Lower leg skin (tissue), 3 donors: ENCODE measurements around the gene HPGD.

Source experiments
- CTCF ChIP-seq, 3 donors: fragments of 450-650 bp; IDR thresholded peaks; one replicate each; pipeline ENCODE4 v1.5.1; 2016; ENCODE audit warnings: antibody characterized with exemption in 3 of 3, mild to moderate bottlenecking in 3 of 3, moderate library complexity in 2 of 3
- POLR2A ChIP-seq, 2 donors: fragments of 450-650 bp; IDR thresholded peaks; one replicate each; pipeline ENCODE4 v1.6.1; 2016 to 2017; ENCODE audit warnings: antibody characterized with exemption in 2 of 2, mild to moderate bottlenecking in 1 of 2, moderate library complexity in 1 of 2

GRCh38 chr4:174550541-174550940 is 28.3 kb upstream of the HPGD start:
- TF ChIP-seq CTCF (IDR thresholded peaks at IDR 0.05) (no peak), POLR2A (IDR thresholded peaks at IDR 0.05) (no peak)
